ENCODE data around the gene HDDC2. TPM values are rescaled to one million over a fixed set of nuclear protein-coding genes. Genes with fewer than 3 reads are reported as not detected.

HDDC2 gene
- total RNA-seq, 4 donors from 2014 or later, result 42.6 to 76.6 (median 62.3) TPM

DNA sequence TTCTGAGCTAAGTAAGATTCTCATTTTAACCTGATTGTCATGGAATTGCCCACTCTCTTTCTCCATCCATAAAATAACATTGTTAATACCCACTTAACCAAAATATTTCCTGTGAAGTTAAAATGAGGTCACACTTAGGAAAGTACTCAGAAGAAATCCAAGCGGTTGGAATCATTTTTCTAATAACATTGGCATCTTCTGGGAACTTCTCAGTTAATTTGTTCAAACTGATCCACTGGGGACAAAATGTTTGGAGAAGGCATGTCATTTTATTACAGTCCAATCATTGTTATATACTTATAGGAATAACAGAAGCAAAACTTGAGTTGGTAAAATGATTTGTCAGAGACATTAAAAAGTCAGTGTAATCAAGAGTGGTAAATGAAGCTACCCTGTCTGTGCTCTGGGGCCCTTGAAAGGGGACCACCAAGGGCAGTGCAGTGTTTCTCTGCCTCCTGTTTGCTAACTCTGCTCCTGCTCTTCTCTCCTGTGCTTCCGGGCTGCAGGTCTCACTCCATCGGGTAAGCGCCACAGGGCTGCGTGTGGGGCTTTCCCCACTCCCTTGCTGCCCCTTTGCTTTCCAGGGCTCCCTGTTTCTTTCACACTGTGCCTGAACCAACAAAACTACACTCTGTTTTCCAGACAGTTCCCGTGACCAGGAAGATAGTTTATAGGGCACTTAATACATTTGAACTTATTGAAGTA, 50.1 kb downstream of the HDDC2 start:
- Histone ChIP-seq H3K9me3 (no peaks in the 10 kb centered on the region), H3K4me3 (no peak overlapping the region), H3K27ac (no peak overlapping the region), H3K4me1 (peaks cover 0 to 9% (median 0%) of the 10 kb centered on the region in 4 donors), H3K27me3 (no peaks in the 10 kb centered on the region), H3K36me3 (no peaks in the 10 kb centered on the region)
- TF ChIP-seq EP300 (IDR thresholded peaks at IDR 0.05), result no peak
- TF ChIP-seq, protein P1, sequence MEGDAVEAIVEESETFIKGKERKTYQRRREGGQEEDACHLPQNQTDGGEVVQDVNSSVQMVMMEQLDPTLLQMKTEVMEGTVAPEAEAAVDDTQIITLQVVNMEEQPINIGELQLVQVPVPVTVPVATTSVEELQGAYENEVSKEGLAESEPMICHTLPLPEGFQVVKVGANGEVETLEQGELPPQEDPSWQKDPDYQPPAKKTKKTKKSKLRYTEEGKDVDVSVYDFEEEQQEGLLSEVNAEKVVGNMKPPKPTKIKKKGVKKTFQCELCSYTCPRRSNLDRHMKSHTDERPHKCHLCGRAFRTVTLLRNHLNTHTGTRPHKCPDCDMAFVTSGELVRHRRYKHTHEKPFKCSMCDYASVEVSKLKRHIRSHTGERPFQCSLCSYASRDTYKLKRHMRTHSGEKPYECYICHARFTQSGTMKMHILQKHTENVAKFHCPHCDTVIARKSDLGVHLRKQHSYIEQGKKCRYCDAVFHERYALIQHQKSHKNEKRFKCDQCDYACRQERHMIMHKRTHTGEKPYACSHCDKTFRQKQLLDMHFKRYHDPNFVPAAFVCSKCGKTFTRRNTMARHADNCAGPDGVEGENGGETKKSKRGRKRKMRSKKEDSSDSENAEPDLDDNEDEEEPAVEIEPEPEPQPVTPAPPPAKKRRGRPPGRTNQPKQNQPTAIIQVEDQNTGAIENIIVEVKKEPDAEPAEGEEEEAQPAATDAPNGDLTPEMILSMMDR (IDR thresholded peaks at IDR 0.05), result no peak
- TF ChIP-seq POLR2A (IDR thresholded peaks at IDR 0.05), result no peak
- no peak for DNase-seq (ENCODE audit: low spot score in 2 of 2)
- WGBS, 2 donors, result 28 to 31% methylated on average over 6 of the region's 6 CpGs

- TF ChIP-seq POLR2A (IDR thresholded peaks at IDR 0.05), result no peak
- TF ChIP-seq, protein P1 (IDR thresholded peaks at IDR 0.05), result no peak
- no peak for TF ChIP-seq EP300 (IDR thresholded peaks at IDR 0.05)
- H3K4me1 ChIP-seq, result peaks cover 0 to 20% (median 0%) of the 10 kb centered on the region in 4 donors
- WGBS, 2 donors, result 49 to 59% methylated on average over 1 of the region's 1 CpG
- H3K9me3 ChIP-seq, result no peaks in the 10 kb centered on the region
- H3K27me3 ChIP-seq, result no peaks in the 10 kb centered on the region
- no peak for DNase-seq (ENCODE audit: low spot score in 2 of 2)
- H3K36me3 ChIP-seq, result no peaks in the 10 kb centered on the region
- H3K27ac ChIP-seq, result no peak overlapping the region
- H3K4me3 ChIP-seq, result no peak overlapping the region
Observed at GRCh38 chr6:125250511-125250910, 51.3 kb downstream of the HDDC2 start.

DNA sequence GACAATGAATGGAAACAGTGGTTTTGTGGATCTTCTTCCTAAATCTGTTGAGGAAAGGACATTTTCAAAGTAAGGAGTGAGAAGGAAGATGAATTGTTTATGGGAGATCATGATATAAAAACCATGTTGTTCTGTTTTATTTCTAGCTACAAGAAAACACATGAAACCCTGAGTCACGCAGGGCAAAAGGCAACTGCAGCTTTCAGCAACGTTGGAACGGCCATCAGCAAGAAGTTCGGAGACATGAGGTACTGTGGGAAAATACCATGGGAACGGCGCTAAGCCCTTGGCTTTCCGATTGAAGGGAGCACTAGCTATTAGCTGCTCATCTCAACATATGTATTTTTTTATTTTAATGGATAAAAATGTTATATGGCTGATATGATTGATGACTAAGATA, 53.6 kb downstream of the HDDC2 start:
- Histone ChIP-seq H3K9me3 (peaks cover 0 to 4% (median under 1%) of the 10 kb centered on the region in 4 donors), H3K4me1 (peaks cover 0 to 20% (median 0%) of the 10 kb centered on the region in 4 donors), H3K36me3 (no peaks in the 10 kb centered on the region), H3K4me3 (no peak overlapping the region), H3K27ac (no peak overlapping the region), H3K27me3 (no peaks in the 10 kb centered on the region)
- TF ChIP-seq, protein P1 (IDR thresholded peaks at IDR 0.05), result no peak
- TF ChIP-seq EP300 (IDR thresholded peaks at IDR 0.05) (no peak), POLR2A (IDR thresholded peaks at IDR 0.05) (no peak)
- 88% methylated on average over 7 of the region's 7 CpGs for WGBS, 2 donors
- DNase-seq (ENCODE audit: low spot score in 2 of 2), result no peak

GRCh38 chr6:125246566-125246965, 55.2 kb downstream of the HDDC2 start:
- Histone ChIP-seq H3K27ac (no peak overlapping the region), H3K4me3 (no peak overlapping the region), H3K9me3 (peaks cover 0 to 15% (median 3%) of the 10 kb centered on the region in 4 donors), H3K4me1 (peaks cover 0 to 13% (median 0%) of the 10 kb centered on the region in 4 donors), H3K36me3 (no peaks in the 10 kb centered on the region), H3K27me3 (no peaks in the 10 kb centered on the region)
- TF ChIP-seq, protein P1 (IDR thresholded peaks at IDR 0.05), result no peak
- no peak for TF ChIP-seq POLR2A (IDR thresholded peaks at IDR 0.05)
- no peak for TF ChIP-seq EP300 (IDR thresholded peaks at IDR 0.05)
- DNase-seq (ENCODE audit: low spot score in 2 of 2), result no peak

DNA sequence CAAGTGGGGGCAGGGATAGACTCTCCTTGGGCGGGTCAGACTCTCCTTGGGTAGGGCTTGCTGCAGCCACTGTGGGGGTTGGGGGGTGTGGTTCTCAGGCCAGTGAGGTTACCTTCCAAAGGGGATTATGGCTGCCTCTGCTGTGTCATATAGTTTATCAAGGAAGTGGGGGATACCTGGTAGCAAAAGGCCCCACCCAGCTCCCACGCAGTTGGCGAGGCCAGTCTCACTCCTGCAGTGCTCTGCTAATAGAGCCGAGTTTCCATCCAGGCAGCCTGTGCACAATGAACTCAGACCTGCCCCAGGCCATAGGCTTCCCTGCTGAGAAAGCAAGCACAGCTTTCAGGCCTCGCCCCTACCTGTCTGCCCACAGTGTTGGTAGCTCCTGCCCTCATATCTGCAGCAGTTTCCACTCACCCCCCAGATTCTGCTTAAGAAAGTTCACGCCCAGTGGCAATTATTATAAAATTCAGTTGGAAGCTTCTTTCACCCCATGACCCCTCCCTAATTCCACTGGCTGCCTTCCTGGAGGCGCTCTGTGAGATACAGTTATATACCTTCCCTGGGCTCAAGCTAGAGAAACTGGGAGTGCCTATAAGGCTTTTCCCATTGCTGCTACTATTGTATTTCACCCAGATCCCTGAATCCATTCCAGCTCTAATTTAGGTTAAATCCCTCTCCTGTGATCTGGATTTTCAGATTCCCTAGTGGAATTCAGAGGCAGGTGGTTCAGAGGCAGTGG, 56.1 kb downstream of the HDDC2 start:
- Histone ChIP-seq H3K9me3 (peaks cover 0 to 23% (median 3%) of the 10 kb centered on the region in 4 donors), H3K27ac (no peak overlapping the region), H3K4me3 (no peak overlapping the region), H3K36me3 (no peaks in the 10 kb centered on the region), H3K4me1 (peaks cover 0 to 11% (median 0%) of the 10 kb centered on the region in 4 donors), H3K27me3 (no peaks in the 10 kb centered on the region)
- TF ChIP-seq, protein P1 (IDR thresholded peaks at IDR 0.05), result no peak
- TF ChIP-seq POLR2A (IDR thresholded peaks at IDR 0.05) (no peak), EP300 (IDR thresholded peaks at IDR 0.05) (no peak)
- 75 to 83% methylated on average over 7 of the region's 7 CpGs for WGBS, 2 donors
- DNase-seq (ENCODE audit: low spot score in 2 of 2), result no peak
